AG04450 (cell line): ENCODE results near the gene HOGA1. TPM values are rescaled to one million over a fixed set of nuclear protein-coding genes. Genes with fewer than 3 reads are reported as not detected.

Experiments used
- CTCF ChIA-PET: fragments of 300-600, 350-600 bp; formaldehyde crosslinking; extraction: SDS; loops from one replicate; lab custom pipeline; 2022; ENCODE audit warnings: antibody characterized with exemption, inconsistent platforms; lab: Charles Lee
- POLR2A ChIA-PET: fragments of 350-600 bp; formaldehyde crosslinking; extraction: SDS; loops from one replicate; lab custom pipeline; 2021; ENCODE audit warnings: antibody characterized with exemption, inconsistent platforms; lab: Yijun Ruan, JAX
- DNase-seq: peaks from one replicate; pipeline ENCODE4 v3.0.0-alpha.2; 2011; ENCODE audit warnings: low read depth, low spot score
- H3K27ac ChIP-seq: one replicate; pipeline ENCODE4 v1.5.1; 2012; ENCODE audit warnings: low read depth, low read length, control low read depth
- H3K27me3 ChIP-seq: one replicate; pipeline ENCODE4 v1.6.0; 2012; ENCODE audit warnings: low read length; ENCODE audit not compliant: control insufficient read depth, insufficient read depth
- H3K4me3 ChIP-seq: 2 replicates; pipeline ENCODE4 v1.5.1; 2011; ENCODE audit warnings: mild to moderate bottlenecking, low read depth, low read length, control low read depth
- H3K9me3 ChIP-seq: 2 replicates; pipeline ENCODE4 v1.5.1; 2012; ENCODE audit warnings: low read length; ENCODE audit not compliant: control insufficient read depth, insufficient read depth
- polyA plus RNA-seq: library from polyadenylated mRNA; depleted of rRNA; stranded (reverse); fragments of >200 nt; gene quantifications from 2 replicates; pipeline ENCODE4 v1.2.3, GENCODE V29; 2011
- TF ChIP-seq, protein P1 (sequence below): IDR thresholded peaks from 2 replicates; pipeline ENCODE4 v1.5.1; 2011; ENCODE audit warnings: low read depth, low read length, control low read depth, inconsistent platforms

Gene HOGA1
- polyA plus RNA-seq, 1 experiment: 0.53 TPM

DNA sequence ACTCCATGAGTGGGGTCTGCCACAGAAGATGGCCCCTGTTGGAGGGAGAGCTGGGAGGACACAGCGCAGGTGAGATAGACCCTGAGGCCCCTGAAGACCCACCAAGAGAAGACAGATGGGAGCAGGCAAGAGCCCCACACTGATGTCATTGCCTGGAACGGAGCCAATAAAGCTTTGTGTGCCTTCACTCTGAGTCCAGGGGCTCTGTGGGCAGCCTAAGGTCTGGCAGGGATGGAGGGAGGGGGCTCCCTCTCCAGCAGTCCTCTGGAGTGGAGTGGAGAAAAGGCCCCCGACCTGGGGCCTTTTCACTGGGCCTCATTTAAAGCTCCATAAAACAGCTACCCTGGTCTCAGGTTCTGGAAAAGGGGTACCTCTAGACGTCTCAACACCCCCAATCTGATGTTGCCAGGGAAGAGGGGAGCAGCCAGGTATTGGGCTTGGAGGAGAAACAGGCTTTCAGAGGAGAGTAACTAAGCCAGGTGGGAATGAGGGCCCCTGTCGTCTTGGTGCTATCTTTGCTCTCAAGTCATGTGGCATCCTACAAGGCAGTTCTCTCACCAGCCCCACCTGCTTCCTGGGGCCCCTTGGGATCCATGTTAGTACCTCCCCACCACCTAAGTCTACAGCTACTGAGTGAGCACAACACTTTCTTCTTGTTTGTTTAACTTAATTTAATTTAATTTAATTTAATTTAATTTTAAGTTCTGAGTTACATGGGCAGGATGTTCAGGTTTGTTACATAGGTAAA, 6.7 kb downstream of the HOGA1 start:
- H3K27me3 ChIP-seq: no peaks in the 10 kb centered on the region
- POLR2A ChIA-PET: no interaction called here
- CTCF ChIA-PET: interaction anchor here (1.7 kb wide), 1 partner anchor 18 kb away, joined by 7 read pairs; the partner anchor contains the start of gene ANKRD2

DNA sequence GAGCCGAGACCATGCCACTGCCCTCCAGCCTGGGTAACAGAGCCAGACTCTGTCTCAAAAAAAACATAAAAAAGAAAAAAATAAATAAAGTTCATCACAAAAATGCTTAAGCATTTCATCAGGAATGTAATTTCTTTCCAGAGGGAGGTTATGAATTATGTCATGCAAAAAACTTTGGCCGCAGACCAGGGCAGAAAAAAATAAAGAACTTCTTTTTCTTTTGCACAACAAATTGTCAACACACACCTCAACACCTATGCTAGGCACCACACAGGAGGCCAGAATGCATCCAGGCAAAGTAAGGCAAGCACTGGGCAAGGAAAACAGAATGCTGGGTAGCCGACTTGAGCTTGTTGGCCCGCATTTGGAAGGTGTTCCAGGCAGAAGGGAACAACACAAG, 9.2 kb downstream of the HOGA1 start:
- H3K27me3 ChIP-seq: no peaks in the 10 kb centered on the region
- DNase-seq: no peak
- H3K4me3 ChIP-seq: no peak overlapping the region
- TF ChIP-seq, protein P1, sequence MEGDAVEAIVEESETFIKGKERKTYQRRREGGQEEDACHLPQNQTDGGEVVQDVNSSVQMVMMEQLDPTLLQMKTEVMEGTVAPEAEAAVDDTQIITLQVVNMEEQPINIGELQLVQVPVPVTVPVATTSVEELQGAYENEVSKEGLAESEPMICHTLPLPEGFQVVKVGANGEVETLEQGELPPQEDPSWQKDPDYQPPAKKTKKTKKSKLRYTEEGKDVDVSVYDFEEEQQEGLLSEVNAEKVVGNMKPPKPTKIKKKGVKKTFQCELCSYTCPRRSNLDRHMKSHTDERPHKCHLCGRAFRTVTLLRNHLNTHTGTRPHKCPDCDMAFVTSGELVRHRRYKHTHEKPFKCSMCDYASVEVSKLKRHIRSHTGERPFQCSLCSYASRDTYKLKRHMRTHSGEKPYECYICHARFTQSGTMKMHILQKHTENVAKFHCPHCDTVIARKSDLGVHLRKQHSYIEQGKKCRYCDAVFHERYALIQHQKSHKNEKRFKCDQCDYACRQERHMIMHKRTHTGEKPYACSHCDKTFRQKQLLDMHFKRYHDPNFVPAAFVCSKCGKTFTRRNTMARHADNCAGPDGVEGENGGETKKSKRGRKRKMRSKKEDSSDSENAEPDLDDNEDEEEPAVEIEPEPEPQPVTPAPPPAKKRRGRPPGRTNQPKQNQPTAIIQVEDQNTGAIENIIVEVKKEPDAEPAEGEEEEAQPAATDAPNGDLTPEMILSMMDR: no peak
- CTCF ChIA-PET: interaction anchor here (0.5 to 1.6 kb wide), 2 partner anchors 22 to 41 kb away, joined by 3 to 5 read pairs; no protein-coding TSS in a partner anchor
- no peak overlapping the region for H3K27ac ChIP-seq
- H3K9me3 ChIP-seq: no peaks in the 10 kb centered on the region
- POLR2A ChIA-PET: no interaction called here

More for the DNA sequence above, 6.7 kb downstream of the HOGA1 start:
- no peak overlapping the region for H3K4me3 ChIP-seq
- no peak overlapping the region for H3K27ac ChIP-seq
- TF ChIP-seq, protein P1: no peak
- H3K9me3 ChIP-seq: no peaks in the 10 kb centered on the region
- no peak for DNase-seq

DNA sequence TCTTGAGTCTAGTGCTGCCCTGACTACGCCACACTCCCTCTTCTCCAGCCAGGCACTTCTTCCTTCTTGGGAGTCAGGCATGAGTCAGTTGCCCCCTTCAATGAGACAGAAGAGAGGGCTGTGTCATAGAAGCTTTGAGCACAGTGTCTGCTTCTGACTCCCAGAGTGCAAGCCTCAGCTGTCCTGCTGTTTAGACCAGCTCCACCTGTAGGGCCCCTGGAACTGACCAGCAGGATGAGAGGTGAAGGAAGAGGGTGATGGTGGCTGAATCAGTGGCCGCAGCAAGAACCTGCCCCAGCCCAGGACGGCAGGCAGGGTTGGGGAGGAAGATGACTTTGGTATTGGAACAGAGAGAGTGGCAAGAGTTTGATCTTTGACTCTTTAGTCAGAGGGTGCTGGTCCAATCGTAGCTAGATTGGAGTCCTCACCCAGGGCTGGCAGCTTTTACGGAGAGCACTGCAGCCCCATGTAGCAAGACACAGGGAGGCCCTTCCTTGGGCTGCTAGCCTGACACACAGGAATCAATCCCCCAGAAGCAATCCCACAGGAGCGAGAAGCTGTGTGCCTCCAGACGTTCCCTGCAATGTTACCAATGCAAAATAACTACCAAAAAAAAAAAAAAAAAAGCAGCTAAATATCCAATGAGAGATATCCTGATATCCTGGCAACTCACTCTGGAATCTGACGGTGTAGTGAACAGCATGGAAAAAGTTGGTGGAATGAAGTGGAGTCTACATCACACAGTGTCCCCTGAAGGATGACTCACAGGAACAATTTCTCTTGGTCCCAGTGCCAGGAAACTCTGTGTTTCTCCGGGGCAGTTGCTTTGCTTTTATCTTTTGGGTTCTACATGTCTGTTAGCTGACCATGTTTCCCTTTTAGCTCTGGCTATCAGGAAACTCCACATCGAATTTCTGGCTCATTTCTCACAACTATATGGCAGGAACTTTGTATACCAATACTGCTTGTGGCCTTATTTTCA, 12.2 kb downstream of the HOGA1 start:
- no peak overlapping the region for H3K4me3 ChIP-seq
- peak; percentile 15 for DNase-seq
- H3K9me3 ChIP-seq: no peaks in the 10 kb centered on the region; the same call in 1 of the 2 replicates
- ChIA-PET POLR2A (interaction anchor here (0.8 kb wide), 2 partner anchors 91 to 97 kb away, joined by 3 to 4 read pairs; partner anchors contain the start of gene AVPI1), CTCF (interaction anchor here (0.6 to 2.3 kb wide), 7 partner anchors 9 to 135 kb away, joined by 3 to 10 read pairs (median 6); partner anchors contain the start of gene ANKRD2)
- peak overlapping the region; percentile 39 for H3K27ac ChIP-seq
- TF ChIP-seq, protein P1: no peak
- H3K27me3 ChIP-seq: no peaks in the 10 kb centered on the region

DNA sequence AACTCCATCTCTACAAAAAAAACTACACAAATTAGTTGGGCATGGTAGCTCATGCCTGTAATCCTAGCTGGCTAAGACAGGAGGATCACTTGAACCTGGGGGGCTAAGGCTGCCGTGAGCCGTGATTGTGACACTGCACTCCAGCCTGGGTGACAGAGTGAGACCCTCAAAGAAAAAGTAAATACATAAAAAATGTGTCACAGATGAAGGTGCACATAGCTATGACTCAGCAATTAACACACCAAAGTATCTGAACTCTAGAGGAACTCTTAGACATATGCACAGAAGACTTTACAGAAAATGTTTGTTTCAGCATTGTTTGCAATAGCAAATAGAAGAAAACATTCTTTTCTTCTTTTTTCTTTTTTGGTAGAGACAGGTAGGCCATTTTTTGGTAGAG, 13.6 kb downstream of the HOGA1 start:
- TF ChIP-seq, protein P1: no peak
- Histone ChIP-seq H3K27me3 (no peaks in the 10 kb centered on the region), H3K4me3 (no peak overlapping the region), H3K27ac (no peak overlapping the region), H3K9me3 (no peaks in the 10 kb centered on the region; the same call in 1 of the 2 replicates)
- ChIA-PET POLR2A (no interaction called here), CTCF (interaction anchor here (1.0 kb wide), 1 partner anchor 25 kb away, joined by 4 read pairs; the partner anchor contains the start of gene ANKRD2)
- DNase-seq: no peak
